ENCODE data around the gene ACTN4. TPM values are rescaled to one million over a fixed set of nuclear protein-coding genes. Genes with fewer than 3 reads are reported as not detected.
"Not testable (repeated sequence)": the region's sequence is repeated elsewhere in the genome, so short reads cannot be mapped to it uniquely, and the experiment has no call there.

The ACTN4 gene
- total RNA-seq, 2 experiments from 2014 or later, result 236 to 252 TPM

GRCh38 chr19:38753783-38754182, 106.3 kb downstream of the ACTN4 start:
- H3K27ac Mint-ChIP-seq; H3K4me1 Mint-ChIP-seq; ATAC-seq (ENCODE audit: low read depth); H3K4me3 Mint-ChIP-seq; H3K9me3 Mint-ChIP-seq; H3K36me3 Mint-ChIP-seq; DNase-seq; POLR2A ChIA-PET: not testable (repeated sequence)
- H3K27me3 Mint-ChIP-seq, result peaks cover 21% of the 10 kb centered on the region

DNA sequence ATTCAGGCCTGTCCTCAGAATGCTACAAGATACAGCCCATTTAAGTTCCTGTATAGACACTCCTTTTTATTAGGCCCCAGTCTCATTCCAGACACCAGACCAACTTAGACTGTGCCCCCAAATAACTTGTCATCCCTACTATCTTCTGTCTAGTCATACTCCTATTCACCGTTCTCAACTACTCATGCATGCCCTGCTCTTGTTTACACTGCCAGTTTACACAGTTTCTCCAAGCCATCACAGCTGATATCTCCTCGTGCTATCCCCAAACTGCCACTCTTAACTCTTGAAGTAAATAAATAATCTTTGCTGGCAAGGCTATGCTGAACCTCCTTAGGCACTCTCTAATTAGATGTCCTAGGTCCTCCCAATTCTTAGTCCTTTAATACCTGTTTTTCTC, 106.7 kb downstream of the ACTN4 start:
- H3K4me3 Mint-ChIP-seq; H3K36me3 Mint-ChIP-seq; DNase-seq; POLR2A ChIA-PET; H3K27ac Mint-ChIP-seq; H3K4me1 Mint-ChIP-seq; H3K9me3 Mint-ChIP-seq; ATAC-seq (ENCODE audit: low read depth): not testable (repeated sequence)
- H3K27me3 Mint-ChIP-seq, result peaks cover 21% of the 10 kb centered on the region

- ATAC-seq (ENCODE audit: low read depth) (no peak), DNase-seq (no peak)
- no peaks in the 10 kb centered on the region for H3K36me3 Mint-ChIP-seq
- POLR2A ChIA-PET, result no interaction called here
- no peaks in the 10 kb centered on the region for H3K9me3 Mint-ChIP-seq
- H3K4me1 Mint-ChIP-seq, result no peaks in the 10 kb centered on the region
- peaks cover 2% of the 10 kb centered on the region for H3K27me3 Mint-ChIP-seq
- no peak overlapping the region for H3K4me3 Mint-ChIP-seq
- no peak overlapping the region for H3K27ac Mint-ChIP-seq
Measured at GRCh38 chr19:38759590-38760003, 112.1 kb downstream of the ACTN4 start.

- POLR2A ChIA-PET; H3K27me3 Mint-ChIP-seq; H3K9me3 Mint-ChIP-seq; H3K4me3 Mint-ChIP-seq; H3K27ac Mint-ChIP-seq; H3K4me1 Mint-ChIP-seq; ATAC-seq (ENCODE audit: low read depth); DNase-seq; H3K36me3 Mint-ChIP-seq: not testable (repeated sequence)
Measured at GRCh38 chr19:38760805-38761517, 113.5 kb downstream of the ACTN4 start.

DNA sequence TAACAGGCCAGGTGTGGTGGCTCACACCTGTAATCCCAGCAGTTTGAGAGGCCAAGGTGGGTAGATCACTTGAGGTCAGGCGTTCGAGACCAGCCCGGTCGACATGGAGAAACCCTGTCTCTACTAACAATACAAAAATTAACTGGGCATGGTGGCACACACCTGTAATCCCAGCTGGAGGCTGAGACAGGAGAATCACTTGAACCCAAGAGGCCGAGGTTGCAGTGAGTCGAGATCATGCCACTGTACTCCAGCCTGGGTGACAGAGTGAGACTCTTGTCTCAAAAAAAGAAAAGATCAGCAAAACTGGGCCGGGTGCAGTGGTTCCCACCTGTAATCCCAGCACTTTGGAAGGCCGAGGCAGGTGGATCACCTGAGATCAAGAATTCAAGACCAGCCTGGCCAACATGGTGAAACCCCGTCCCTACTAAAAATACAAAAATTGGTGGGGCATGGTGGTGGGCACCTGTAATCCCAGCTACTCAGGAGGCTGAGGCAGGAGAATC, 114.5 kb downstream of the ACTN4 start:
- POLR2A ChIA-PET; H3K4me3 Mint-ChIP-seq; H3K36me3 Mint-ChIP-seq; H3K27ac Mint-ChIP-seq; ATAC-seq (ENCODE audit: low read depth); H3K9me3 Mint-ChIP-seq; DNase-seq; H3K4me1 Mint-ChIP-seq; H3K27me3 Mint-ChIP-seq: not testable (repeated sequence)

DNA sequence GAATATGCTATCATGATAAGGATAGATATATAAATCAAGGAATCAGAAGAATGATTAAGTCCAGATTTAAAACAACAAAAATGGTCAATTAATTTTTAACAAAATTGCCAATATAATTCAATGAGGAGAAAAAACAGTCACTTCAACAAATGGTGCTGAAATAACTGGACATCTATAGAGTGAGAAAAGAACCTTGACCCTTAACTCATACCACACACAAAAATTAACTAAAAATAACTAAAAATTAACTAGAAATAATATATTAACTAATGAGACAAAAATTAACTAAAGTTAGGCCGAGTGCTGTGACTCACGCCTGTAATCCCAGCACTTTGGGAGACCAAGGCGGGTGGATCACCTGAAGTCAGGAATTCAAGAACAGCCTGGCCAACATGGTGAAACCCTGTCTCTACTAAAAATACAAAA, 116.4 kb downstream of the ACTN4 start:
- H3K4me3 Mint-ChIP-seq, result no peak overlapping the region
- ATAC-seq (ENCODE audit: low read depth), result no peak
- POLR2A ChIA-PET, result no interaction called here
- peaks cover 2% of the 10 kb centered on the region for H3K27me3 Mint-ChIP-seq
- no peaks in the 10 kb centered on the region for H3K4me1 Mint-ChIP-seq
- no peak overlapping the region for H3K27ac Mint-ChIP-seq
- no peaks in the 10 kb centered on the region for H3K36me3 Mint-ChIP-seq
- no peak for DNase-seq
- no peaks in the 10 kb centered on the region for H3K9me3 Mint-ChIP-seq

DNA sequence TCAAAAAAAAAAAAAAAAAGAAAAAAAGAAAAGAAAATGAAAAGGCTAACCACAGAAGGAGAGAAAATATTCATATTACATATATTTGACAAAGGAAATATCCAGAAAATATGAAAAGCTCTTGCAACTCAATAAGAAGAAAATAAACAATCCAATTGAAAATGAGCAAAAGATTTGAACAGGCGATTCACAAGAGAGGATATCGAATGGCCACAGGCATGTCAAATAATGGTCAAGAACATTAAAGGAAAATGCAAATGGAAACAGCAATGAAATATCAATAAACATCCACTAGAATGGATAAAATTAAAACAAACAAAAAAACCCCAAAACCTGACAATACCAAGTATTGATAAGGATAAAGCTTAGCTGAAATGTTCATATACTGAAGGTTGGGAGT, 117.8 kb downstream of the ACTN4 start:
- no peak overlapping the region for H3K4me3 Mint-ChIP-seq
- H3K27me3 Mint-ChIP-seq, result peaks cover 2% of the 10 kb centered on the region
- no peaks in the 10 kb centered on the region for H3K36me3 Mint-ChIP-seq
- peaks cover 6% of the 10 kb centered on the region for H3K4me1 Mint-ChIP-seq
- ATAC-seq (ENCODE audit: low read depth) (no peak), DNase-seq (no peak)
- no peak overlapping the region for H3K27ac Mint-ChIP-seq
- H3K9me3 Mint-ChIP-seq, result no peaks in the 10 kb centered on the region
- POLR2A ChIA-PET, result interaction anchor here (0.9 kb wide), 1 partner anchor 22 kb away, joined by 3 read pairs; no protein-coding TSS in a partner anchor

- Mint-ChIP-seq H3K4me3 (no peak overlapping the region), H3K27me3 (peaks cover under 1% of the 10 kb centered on the region), H3K27ac (no peak overlapping the region), H3K36me3 (no peaks in the 10 kb centered on the region), H3K9me3 (no peaks in the 10 kb centered on the region), H3K4me1 (peaks cover 6% of the 10 kb centered on the region)
- no peak for ATAC-seq (ENCODE audit: low read depth)
- POLR2A ChIA-PET, result no interaction called here
- no peak for DNase-seq
Measured at GRCh38 chr19:38766276-38767047, 119.0 kb downstream of the ACTN4 start.

DNA sequence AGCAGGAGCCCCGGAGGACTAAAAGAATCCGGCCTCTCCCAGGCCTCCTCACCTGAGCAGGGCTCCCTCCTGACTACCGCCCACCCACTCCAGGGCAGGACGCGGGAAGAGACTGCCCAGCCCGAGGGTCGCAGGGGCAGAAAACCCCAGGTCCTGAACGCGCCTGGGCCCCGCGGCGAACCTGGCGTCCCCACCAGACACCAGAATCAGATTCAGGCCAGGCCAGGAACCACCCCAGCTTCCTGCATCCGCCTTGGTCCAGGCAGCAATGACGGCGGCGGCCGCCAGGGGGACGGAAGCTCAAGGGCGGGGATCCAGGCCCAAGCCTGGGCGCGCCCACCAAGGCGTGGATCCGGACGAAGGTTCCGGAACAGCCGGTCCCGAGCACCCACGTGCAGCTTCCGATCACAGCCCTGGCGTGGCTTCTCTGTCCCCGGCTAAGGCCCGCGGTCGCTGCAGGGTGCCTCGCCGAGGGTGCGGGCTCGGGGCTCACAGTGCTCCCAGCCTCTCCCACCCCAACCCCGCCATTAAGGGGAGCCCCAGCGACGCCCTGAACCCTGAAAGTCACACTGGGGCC, 122.3 kb downstream of the ACTN4 start:
- H3K36me3 Mint-ChIP-seq, result no peaks in the 10 kb centered on the region
- H3K4me1 Mint-ChIP-seq, result peaks cover 6% of the 10 kb centered on the region
- H3K4me3 Mint-ChIP-seq, result peak overlapping the region; percentile 53
- ATAC-seq (ENCODE audit: low read depth), result peak; percentile 84
- no peaks in the 10 kb centered on the region for H3K9me3 Mint-ChIP-seq
- no peaks in the 10 kb centered on the region for H3K27me3 Mint-ChIP-seq
- peak overlapping the region; percentile 70 for H3K27ac Mint-ChIP-seq
- POLR2A ChIA-PET, result interaction anchor here (0.7 to 1.4 kb wide), 10 partner anchors 17 to 161 kb away, joined by 3 to 12 read pairs (median 4); partner anchors contain the start of genes ECH1, EIF3K, MRPS12 and SARS2
- DNase-seq, result peak; percentile 92

- H3K9me3 Mint-ChIP-seq, H3K4me3 Mint-ChIP-seq, H3K4me1 Mint-ChIP-seq, H3K36me3 Mint-ChIP-seq, DNase-seq, H3K27ac Mint-ChIP-seq, H3K27me3 Mint-ChIP-seq: not testable (repeated sequence)
- peak; percentile 15 for ATAC-seq (ENCODE audit: low read depth)
- POLR2A ChIA-PET, result interaction anchor here (1.0 to 1.4 kb wide), 5 partner anchors 61 to 99 kb away, joined by 3 to 12 read pairs (median 7); partner anchors contain the start of gene ECH1
Measured at GRCh38 chr19:38770228-38770948, 122.9 kb downstream of the ACTN4 start.

DNA sequence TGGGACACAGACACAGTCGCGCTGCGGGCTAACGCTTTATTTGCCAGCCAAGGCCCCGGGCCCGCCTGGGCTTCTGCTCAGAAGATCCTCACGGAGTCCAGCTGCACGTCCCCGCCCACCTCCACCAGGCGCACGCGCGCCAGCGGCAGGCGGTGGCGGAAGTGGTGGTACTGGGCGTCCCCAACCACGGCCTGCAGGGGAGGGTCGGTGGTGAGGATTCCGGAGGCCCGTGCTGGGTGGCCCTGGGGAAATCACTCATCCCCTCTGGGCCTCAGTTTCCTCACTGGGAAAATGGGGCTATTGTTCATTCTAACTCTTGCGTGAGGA, 123.5 kb downstream of the ACTN4 start:
- H3K27ac Mint-ChIP-seq, DNase-seq, POLR2A ChIA-PET, H3K9me3 Mint-ChIP-seq, H3K4me3 Mint-ChIP-seq, H3K36me3 Mint-ChIP-seq, H3K4me1 Mint-ChIP-seq, H3K27me3 Mint-ChIP-seq: not testable (repeated sequence)
- peak; percentile 79 for ATAC-seq (ENCODE audit: low read depth)

DNA sequence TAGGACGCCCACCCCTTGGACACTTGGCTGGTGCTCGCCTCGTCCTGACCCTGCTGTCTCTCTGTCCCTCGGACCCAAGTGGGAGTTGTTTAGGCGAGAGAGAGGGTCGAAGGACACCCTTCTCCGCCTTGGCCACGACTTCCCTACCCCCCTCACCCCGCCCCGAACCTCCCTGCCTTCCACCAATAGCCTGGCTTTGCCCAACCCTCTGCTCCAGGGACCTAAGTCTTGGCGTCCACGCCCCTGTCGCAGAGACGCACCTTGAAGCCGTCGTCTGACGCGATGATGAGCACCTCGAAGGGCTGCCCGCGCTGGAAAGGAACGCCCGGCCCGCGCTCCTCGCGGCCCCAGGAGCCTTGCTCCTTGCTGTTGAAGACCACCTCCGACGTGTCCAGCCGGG, 124.1 kb downstream of the ACTN4 start:
- H3K4me3 Mint-ChIP-seq; ATAC-seq (ENCODE audit: low read depth); H3K4me1 Mint-ChIP-seq; H3K27ac Mint-ChIP-seq; DNase-seq; H3K27me3 Mint-ChIP-seq; H3K9me3 Mint-ChIP-seq; POLR2A ChIA-PET; H3K36me3 Mint-ChIP-seq: not testable (repeated sequence)

- Mint-ChIP-seq H3K27me3 (peaks cover under 1% of the 10 kb centered on the region), H3K4me3 (no peak within 1 kb of the TSS), H3K36me3 (no peaks in the 10 kb centered on the region), H3K27ac (no peak within 1 kb of the TSS), H3K9me3 (no peaks in the 10 kb centered on the region), H3K4me1 (peaks cover 6% of the 10 kb centered on the region)
- DNase-seq (no peak), ATAC-seq (ENCODE audit: low read depth) (no peak)
- POLR2A ChIA-PET, result no interaction called here
Measured at GRCh38 chr19:38773469-38774177, 126.2 kb downstream of the ACTN4 start, which contains the start of gene LGALS7. LGALS7 (minus strand) TSS chr19:38773517; CDS start chr19:38773492, 25 bp downstream.
